ENCODE measurements around the gene SELENON.

GRCh38 chr1:25760871-25761270 is 39.1 kb upstream of the SELENON start:
- TF ChIP-seq MAX (IDR thresholded peaks at IDR 0.05; ENCODE audit: low read depth) (no peak), MEF2A (IDR thresholded peaks at IDR 0.05; ENCODE audit: borderline replicate concordance, low read depth) (no peak), TAF1 (IDR thresholded peaks at IDR 0.05; ENCODE audit: borderline replicate concordance, low read depth, low read length) (no peak), CTCF (IDR thresholded peaks at IDR 0.05) (no peak)

Measured in SK-N-SH (cell line).